HG02678 (cell line): ENCODE data around the gene MCCC1.

Experiments used
- ATAC-seq: cut with Tn5 transposase; IDR thresholded peaks from one replicate; pipeline ENCODE4 v1.9.1; 2021; ENCODE audit warnings: mild to moderate bottlenecking, moderate library complexity; ENCODE audit not compliant: unreplicated experiment

MCCC1 gene

GRCh38 chr3:182989566-182989965 lies 109.7 kb downstream of the MCCC1 start:
- no peak for ATAC-seq

- no peak for ATAC-seq
These were observed 113.3 kb downstream of the MCCC1 start for GRCh38 chr3:182986021-182986420.

- ATAC-seq: no peak
These were observed 115.4 kb downstream of the MCCC1 start for GRCh38 chr3:182983876-182984275.

GRCh38 chr3:182981038-182981380 lies 118.3 kb downstream of the MCCC1 start:
- no peak for ATAC-seq

GRCh38 chr3:182980204-182981037 lies 118.9 kb downstream of the MCCC1 start, which contains the start of gene DCUN1D1:
DCUN1D1 (minus strand) TSS chr3:182980538; CDS start chr3:182980489, 49 bp downstream.
- peak; percentile 90 for ATAC-seq

- peak; percentile 7 for ATAC-seq
These were observed 119.6 kb downstream of the MCCC1 start for GRCh38 chr3:182979674-182980191.

- ATAC-seq: no peak
These were observed 120.1 kb downstream of the MCCC1 start for GRCh38 chr3:182979103-182979673.

- ATAC-seq: no peak
These were observed 120.9 kb downstream of the MCCC1 start for GRCh38 chr3:182978387-182978786.

GRCh38 chr3:182973047-182973446 lies 126.2 kb downstream of the MCCC1 start:
- no peak for ATAC-seq

GRCh38 chr3:182972387-182972786 lies 126.9 kb downstream of the MCCC1 start:
- no peak for ATAC-seq

GRCh38 chr3:182971637-182972036 lies 127.7 kb downstream of the MCCC1 start:
- no peak for ATAC-seq

GRCh38 chr3:182970811-182971418 lies 128.4 kb downstream of the MCCC1 start:
- ATAC-seq: no peak

- ATAC-seq: no peak
These were observed 129.4 kb downstream of the MCCC1 start for GRCh38 chr3:182969853-182970252.

- no peak for ATAC-seq
These were observed 130.0 kb downstream of the MCCC1 start for GRCh38 chr3:182969277-182969676.

GRCh38 chr3:182967218-182968204 lies 131.8 kb downstream of the MCCC1 start:
- peak; percentile 53 for ATAC-seq

GRCh38 chr3:182965861-182966366 lies 133.4 kb downstream of the MCCC1 start:
- no peak for ATAC-seq
